WERI-Rb-1 (cell line): ENCODE data around the gene MAL.

ENCODE experiments used
- DNase-seq: peaks from one replicate; pipeline ENCODE4 v3.0.0-alpha.2; 2020
- H3K27ac ChIP-seq: fragments of 250-450 bp; sonication (Bioruptor Pico); 2 replicates; pipeline ENCODE4 v1.5.1; 2020; ENCODE audit warnings: mild to moderate bottlenecking, moderate library complexity
- H3K27me3 ChIP-seq: fragments of 250-450 bp; sonication (Bioruptor Pico); 2 replicates; pipeline ENCODE4 v1.5.1; 2021; ENCODE audit warnings: mild to moderate bottlenecking, low read depth, moderate library complexity; ENCODE audit not compliant: insufficient read depth, severe bottlenecking
- H3K36me3 ChIP-seq: fragments of 250-450 bp; sonication (Bioruptor Pico); 2 replicates; pipeline ENCODE4 v1.5.1; 2020; ENCODE audit warnings: mild to moderate bottlenecking, moderate library complexity
- H3K4me3 ChIP-seq: 2 replicates; pipeline ENCODE4 v1.5.1; 2011; ENCODE audit warnings: low read depth, mild to moderate bottlenecking, control low read depth, low read length
- H3K9me3 ChIP-seq: fragments of 250-450 bp; sonication (Bioruptor Pico); 2 replicates; pipeline ENCODE4 v1.5.1; 2021; ENCODE audit warnings: mild to moderate bottlenecking, moderate library complexity; ENCODE audit not compliant: severe bottlenecking
- TF ChIP-seq, protein P1 (sequence below): IDR thresholded peaks from 2 replicates; pipeline ENCODE4 v1.5.1; 2011; ENCODE audit warnings: low read depth, mild to moderate bottlenecking, control low read depth, inconsistent platforms, low read length

MAL gene

DNA sequence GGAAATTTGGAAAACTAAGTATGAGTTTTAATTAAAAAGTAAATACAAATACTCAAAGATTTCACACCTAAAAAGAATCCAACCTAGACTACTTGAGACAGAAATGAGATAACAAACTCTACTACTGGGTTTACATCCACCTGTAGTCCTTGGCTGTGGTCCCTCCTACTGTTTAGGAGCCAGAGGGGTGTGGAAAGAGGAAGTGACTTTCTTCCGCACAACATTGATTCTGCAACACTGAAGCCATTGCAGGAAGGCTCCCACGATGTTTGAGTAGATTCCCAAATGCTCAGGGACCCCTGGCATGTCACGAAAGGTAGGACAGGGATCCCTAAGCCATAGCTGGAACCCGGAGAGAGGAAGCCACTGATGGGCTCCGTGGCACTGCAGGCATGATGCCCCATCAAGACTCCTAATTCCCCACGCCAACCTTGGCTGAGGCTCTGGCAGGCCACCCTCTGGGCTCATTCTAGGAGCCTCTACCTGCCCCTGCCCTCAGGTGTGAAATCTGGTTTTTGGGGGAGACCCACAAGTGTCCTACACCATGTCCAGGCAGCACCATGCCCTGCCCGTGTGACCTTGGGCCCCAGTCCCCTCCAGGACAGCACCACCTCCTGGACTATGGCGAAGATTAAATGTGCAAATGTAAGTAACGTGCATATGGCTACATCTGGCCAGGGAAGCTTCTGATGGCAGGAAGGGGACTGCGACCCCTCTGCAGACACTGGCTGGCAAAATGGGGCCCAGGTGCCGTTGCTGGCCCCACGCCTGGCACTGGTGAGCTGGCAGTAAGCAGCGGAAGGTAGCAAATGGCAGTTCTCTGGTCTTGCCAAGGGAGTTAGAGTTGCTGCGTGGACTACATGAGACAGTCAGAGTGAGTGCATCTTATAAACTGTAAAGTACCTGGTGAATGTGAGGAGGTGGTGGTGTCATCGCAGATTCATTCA lies 38.2 kb upstream of the MAL start:
- H3K27ac ChIP-seq = no peak overlapping the region
- H3K4me3 ChIP-seq = no peak overlapping the region
- peaks cover 12% of the 10 kb centered on the region for H3K27me3 ChIP-seq
- TF ChIP-seq, protein P1, sequence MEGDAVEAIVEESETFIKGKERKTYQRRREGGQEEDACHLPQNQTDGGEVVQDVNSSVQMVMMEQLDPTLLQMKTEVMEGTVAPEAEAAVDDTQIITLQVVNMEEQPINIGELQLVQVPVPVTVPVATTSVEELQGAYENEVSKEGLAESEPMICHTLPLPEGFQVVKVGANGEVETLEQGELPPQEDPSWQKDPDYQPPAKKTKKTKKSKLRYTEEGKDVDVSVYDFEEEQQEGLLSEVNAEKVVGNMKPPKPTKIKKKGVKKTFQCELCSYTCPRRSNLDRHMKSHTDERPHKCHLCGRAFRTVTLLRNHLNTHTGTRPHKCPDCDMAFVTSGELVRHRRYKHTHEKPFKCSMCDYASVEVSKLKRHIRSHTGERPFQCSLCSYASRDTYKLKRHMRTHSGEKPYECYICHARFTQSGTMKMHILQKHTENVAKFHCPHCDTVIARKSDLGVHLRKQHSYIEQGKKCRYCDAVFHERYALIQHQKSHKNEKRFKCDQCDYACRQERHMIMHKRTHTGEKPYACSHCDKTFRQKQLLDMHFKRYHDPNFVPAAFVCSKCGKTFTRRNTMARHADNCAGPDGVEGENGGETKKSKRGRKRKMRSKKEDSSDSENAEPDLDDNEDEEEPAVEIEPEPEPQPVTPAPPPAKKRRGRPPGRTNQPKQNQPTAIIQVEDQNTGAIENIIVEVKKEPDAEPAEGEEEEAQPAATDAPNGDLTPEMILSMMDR = no peak
- H3K36me3 ChIP-seq = no peaks in the 10 kb centered on the region
- no peaks in the 10 kb centered on the region for H3K9me3 ChIP-seq
- no peak for DNase-seq

DNA sequence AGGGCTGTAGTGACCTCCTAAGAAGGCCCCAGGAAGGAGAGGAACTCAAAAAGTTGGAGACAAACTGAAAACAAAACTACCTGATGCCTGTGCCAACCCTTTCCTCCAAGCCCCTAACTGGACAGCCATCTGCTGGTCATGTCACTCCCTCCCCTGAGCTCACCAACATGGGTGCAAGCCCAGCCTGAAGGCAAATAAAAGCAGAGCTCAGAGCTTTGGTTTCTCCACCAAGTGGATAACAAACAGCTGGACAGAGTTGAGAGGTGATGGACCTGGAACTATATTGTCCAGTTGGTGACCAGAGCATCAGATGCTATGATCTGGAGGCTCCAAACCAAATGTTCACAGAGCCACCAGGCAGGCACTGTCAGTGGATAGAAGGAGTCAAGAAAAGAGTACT lies 34.6 kb upstream of the MAL start:
- Histone ChIP-seq H3K4me3 (no peak overlapping the region), H3K36me3 (no peaks in the 10 kb centered on the region), H3K9me3 (no peaks in the 10 kb centered on the region), H3K27me3 (peaks cover 8% of the 10 kb centered on the region), H3K27ac (no peak overlapping the region)
- TF ChIP-seq, protein P1 = no peak
- no peak for DNase-seq

DNA sequence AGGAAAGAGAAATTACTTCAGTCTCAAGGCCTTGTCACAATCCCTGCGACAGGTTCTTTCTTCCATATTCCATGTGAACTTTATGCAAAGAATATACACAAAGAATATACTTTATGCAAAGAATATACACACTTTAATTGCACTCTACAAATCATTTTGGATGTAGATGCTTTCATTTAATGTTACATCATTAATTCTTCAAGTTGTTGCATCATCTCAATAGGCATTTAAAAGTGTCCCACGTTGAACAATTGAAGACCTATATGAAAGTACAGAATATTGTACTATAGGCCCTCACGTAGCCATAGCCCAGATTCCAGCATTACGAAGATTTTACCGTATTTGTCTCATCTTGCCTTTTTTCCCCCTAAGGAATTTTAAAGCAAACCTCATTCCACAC lies 33.1 kb upstream of the MAL start:
- DNase-seq = no peak
- TF ChIP-seq, protein P1 = no peak
- no peaks in the 10 kb centered on the region for H3K9me3 ChIP-seq
- H3K36me3 ChIP-seq = no peaks in the 10 kb centered on the region
- peaks cover 5% of the 10 kb centered on the region for H3K27me3 ChIP-seq
- H3K27ac ChIP-seq = no peak overlapping the region
- no peak overlapping the region for H3K4me3 ChIP-seq

DNA sequence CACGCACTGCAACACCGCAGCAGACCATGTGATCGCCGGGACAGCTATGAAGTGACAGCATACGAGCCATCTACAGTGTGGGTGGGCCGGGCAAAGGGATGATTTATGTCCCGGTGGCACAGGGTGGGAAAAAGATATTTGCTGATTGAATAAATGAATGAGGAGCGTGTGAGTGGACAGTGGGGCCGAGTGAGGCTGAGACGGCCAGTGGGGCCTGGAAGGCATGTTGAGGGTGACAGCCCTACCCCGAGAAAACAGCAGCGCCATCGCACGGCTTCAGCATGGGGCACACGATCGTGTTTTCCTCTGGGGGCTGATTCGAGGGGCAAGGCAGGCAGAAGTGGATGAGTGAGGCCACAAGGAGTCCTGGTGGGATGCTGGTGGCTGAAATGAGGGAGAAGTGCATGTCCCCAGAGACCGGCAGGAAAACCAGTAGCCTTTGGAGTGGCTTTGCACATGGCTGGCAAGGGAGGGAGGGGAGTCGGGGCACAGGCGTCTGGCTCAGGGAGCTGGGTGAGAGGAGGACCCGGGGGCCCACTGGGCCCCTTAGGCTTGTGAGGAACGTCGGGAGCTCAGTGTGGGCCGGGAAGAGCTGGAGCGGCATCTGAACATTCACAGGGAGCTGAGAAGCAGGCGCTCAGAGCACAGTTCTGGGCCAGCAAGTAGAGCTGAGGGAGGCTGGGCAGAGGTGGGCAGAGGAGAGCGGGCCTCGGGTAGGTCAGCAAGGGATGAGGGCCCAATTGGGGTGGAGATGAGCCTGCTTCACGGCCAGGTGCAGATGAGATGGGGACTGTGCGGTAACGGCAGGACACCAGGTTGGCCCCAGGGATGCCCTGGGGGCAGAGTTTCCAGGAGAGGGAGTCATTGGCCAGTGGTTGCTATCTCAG lies 32.1 kb upstream of the MAL start:
- Histone ChIP-seq H3K9me3 (no peaks in the 10 kb centered on the region), H3K27ac (no peak overlapping the region), H3K36me3 (no peaks in the 10 kb centered on the region), H3K27me3 (no peaks in the 10 kb centered on the region), H3K4me3 (no peak overlapping the region)
- no peak for DNase-seq
- TF ChIP-seq, protein P1 = no peak

DNA sequence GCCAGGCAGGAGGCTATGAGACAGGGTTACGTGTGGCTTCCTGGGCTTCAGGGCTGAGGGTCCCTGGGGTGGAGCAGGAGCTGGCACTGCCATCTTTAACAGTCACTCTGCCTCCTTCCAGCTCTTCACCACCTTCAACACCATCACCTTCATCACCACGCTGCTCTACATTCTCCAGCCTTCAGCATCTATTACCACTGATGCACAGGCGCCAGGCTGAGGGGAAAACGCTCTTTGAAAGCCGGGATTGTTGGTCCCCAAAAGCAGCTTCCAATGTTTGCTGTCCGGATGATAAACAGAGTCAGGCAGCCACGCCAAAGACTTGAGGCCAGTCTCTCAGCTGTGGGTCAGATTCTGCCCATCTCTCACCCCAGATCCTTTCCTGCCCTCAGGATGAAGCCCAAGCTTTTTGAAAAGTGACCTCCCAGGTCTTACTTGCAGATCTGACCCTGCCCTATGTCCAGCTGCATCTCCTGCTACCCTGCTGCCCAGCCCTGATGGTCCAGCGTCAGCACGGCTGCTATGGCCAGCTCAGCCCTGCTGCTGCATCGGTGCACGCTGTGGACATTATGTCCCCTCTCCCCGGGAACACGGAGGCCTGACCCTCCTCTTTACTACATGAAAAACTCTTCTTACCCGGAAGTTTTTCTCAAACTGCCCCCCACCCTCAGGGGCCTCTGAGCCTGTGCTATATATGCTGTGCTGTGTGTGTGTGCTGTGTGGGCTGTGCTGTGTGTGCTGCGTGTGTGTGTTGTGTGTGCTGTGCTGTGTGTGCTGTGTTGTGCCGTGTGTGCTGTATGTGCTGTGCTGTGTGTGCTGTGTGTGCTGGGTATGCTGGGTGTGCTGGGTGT lies 31.2 kb upstream of the MAL start:
- Histone ChIP-seq H3K27ac (no peak overlapping the region), H3K27me3 (no peaks in the 10 kb centered on the region), H3K9me3 (no peaks in the 10 kb centered on the region), H3K4me3 (no peak overlapping the region), H3K36me3 (no peaks in the 10 kb centered on the region)
- no peak for DNase-seq
- TF ChIP-seq, protein P1 = no peak
